H1 (cell line): ENCODE data around the gene LIPF. TPM values are rescaled to one million over a fixed set of nuclear protein-coding genes. Genes with fewer than 3 reads are reported as not detected.

Source experiments
- CTCF ChIA-PET: fragments of 300-600 bp; sonication (Branson Sonifier 250); formaldehyde crosslinking; loops from one replicate; lab custom pipeline; 2021; ENCODE audit not compliant: partially characterized antibody; lab: Charles Lee
- POLR2A ChIA-PET: fragments of 300-600 bp; sonication (Branson Sonifier 250); formaldehyde crosslinking; loops from one replicate; lab custom pipeline; 2021; ENCODE audit warnings: inconsistent platforms; ENCODE audit not compliant: partially characterized antibody; lab: Charles Lee
- DNase-seq, 2 experiments: peaks; one replicate each; pipeline versions ENCODE4 v3.0.0 to v3.0.0-alpha.2; 2010 to 2022; ENCODE audit warnings: low spot score in 2 of 2, low read depth in 1 of 2, mixed read lengths in 1 of 2
- FAIRE-seq: peaks from 2 replicates; lab custom pipeline; 2011; peaks lifted over from hg19 to GRCh38; lab: Jason Lieb, UNC
- H2AFZ ChIP-seq: 2 replicates; pipeline ENCODE4 v1.8.1; 2012; ENCODE audit warnings: low read length, inconsistent platforms
- H2AK5ac ChIP-seq: 2 replicates; pipeline ENCODE4 v1.6.1; 2013; ENCODE audit warnings: low read depth, low read length
- H2BK120ac ChIP-seq: replicated peaks from 2 replicates; pipeline ENCODE3; 2013; ENCODE audit warnings: low read depth, low read length, inconsistent platforms
- H2BK12ac ChIP-seq: 2 replicates; pipeline ENCODE4 v1.6.1; 2013; ENCODE audit warnings: low read depth, low read length
- H2BK15ac ChIP-seq: 2 replicates; pipeline ENCODE4 v1.6.1; 2013; ENCODE audit warnings: low read length
- H2BK20ac ChIP-seq: 2 replicates; pipeline ENCODE4 v1.6.1; 2013; ENCODE audit warnings: low read length
- H2BK5ac ChIP-seq: 2 replicates; pipeline ENCODE4 v1.6.1; 2013; ENCODE audit warnings: low read depth, low read length
- H3K14ac ChIP-seq: 2 replicates; pipeline ENCODE4 v1.6.1; 2013; ENCODE audit warnings: inconsistent platforms; ENCODE audit not compliant: insufficient read length
- H3K18ac ChIP-seq: 2 replicates; pipeline ENCODE4 v1.6.1; 2013; ENCODE audit warnings: low read length; ENCODE audit errors: extremely low read depth
- H3K23ac ChIP-seq: 2 replicates; pipeline ENCODE4 v1.6.1; 2013; ENCODE audit warnings: inconsistent platforms; ENCODE audit not compliant: insufficient read length
- H3K23me2 ChIP-seq: 2 replicates; pipeline ENCODE4 v1.6.1; 2013; ENCODE audit warnings: low read depth, low read length
- H3K27ac ChIP-seq: 2 replicates; pipeline ENCODE4 v1.6.1; 2011; ENCODE audit warnings: low read depth, low read length, inconsistent platforms
- H3K27me3 ChIP-seq, 4 experiments: replicated peaks in 1 of 4; 1 replicate in 1 of 4; 2 replicates in 3 of 4; pipeline versions ENCODE4 v1.6.1 to v1.8.1; 2011 to 2013; ENCODE audit warnings: low read length in 3 of 4, mild to moderate bottlenecking in 3 of 4, inconsistent platforms in 2 of 4, mixed read lengths in 2 of 4, moderate library complexity in 1 of 4; ENCODE audit not compliant: control insufficient read depth in 3 of 4, insufficient read depth in 3 of 4; ENCODE audit errors: extremely low read depth in 1 of 4
- H3K36me3 ChIP-seq, 4 experiments: 2 replicates each; pipeline versions ENCODE4 v1.6.1 to v1.8.1; 2011 to 2013; ENCODE audit warnings: mild to moderate bottlenecking in 4 of 4, low read length in 3 of 4, moderate library complexity in 2 of 4, control low read depth in 1 of 4, inconsistent platforms in 1 of 4; ENCODE audit not compliant: insufficient read depth in 4 of 4, control insufficient read depth in 2 of 4
- H3K4ac ChIP-seq: replicated peaks from 2 replicates; pipeline ENCODE3; 2013; ENCODE audit warnings: low read length, low read depth, mixed read lengths, inconsistent platforms; ENCODE audit not compliant: insufficient read length
- H3K4me1 ChIP-seq, 4 experiments: replicated peaks in 1 of 4; 1 replicate in 1 of 4; 2 replicates in 3 of 4; pipeline versions ENCODE4 v1.6.1 to v1.8.1; 2011 to 2013; ENCODE audit warnings: low read length in 3 of 4, inconsistent platforms in 2 of 4, mixed read lengths in 1 of 4; ENCODE audit not compliant: insufficient read depth in 4 of 4, control insufficient read depth in 3 of 4
- H3K4me2 ChIP-seq, 2 experiments: 2 replicates each; pipeline versions ENCODE4 v1.6.1 to v1.8.1; 2011 to 2013; ENCODE audit warnings: low read depth in 2 of 2, low read length in 2 of 2, control low read depth in 1 of 2, inconsistent platforms in 1 of 2, mild to moderate bottlenecking in 1 of 2; ENCODE audit not compliant: insufficient read depth in 1 of 2
- H3K4me3 ChIP-seq, 4 experiments: fragments of 200-600, 300-600 bp in 1 of 4; sonication (generic), shearing (Covaris generic), sonication (Bioruptor Twin) in 1 of 4; 2 replicates each; pipeline versions ENCODE4 v1.5.1 to v1.8.1; 2011 to 2016; ENCODE audit warnings: low read length in 4 of 4, low read depth in 3 of 4, control low read depth in 2 of 4, inconsistent platforms in 2 of 4, mild to moderate bottlenecking in 2 of 4, mixed read lengths in 1 of 4, moderate library complexity in 1 of 4; ENCODE audit not compliant: insufficient read depth in 2 of 4; ENCODE audit errors: extremely low read depth in 1 of 4
- H3K56ac ChIP-seq: replicated peaks from 2 replicates; pipeline ENCODE3; 2013; ENCODE audit warnings: low read depth, mild to moderate bottlenecking, mixed read lengths, low read length, inconsistent platforms; ENCODE audit not compliant: insufficient read length
- H3K79me1 ChIP-seq: 2 replicates; pipeline ENCODE4 v1.6.1; 2013; ENCODE audit warnings: low read depth, low read length, control low read depth
- H3K79me2 ChIP-seq, 2 experiments: 2 replicates each; pipeline versions ENCODE4 v1.6.1 to v1.8.1; 2012 to 2013; ENCODE audit warnings: low read length in 2 of 2, mild to moderate bottlenecking in 2 of 2, inconsistent platforms in 1 of 2; ENCODE audit not compliant: insufficient read depth in 2 of 2, control insufficient read depth in 1 of 2
- H3K9ac ChIP-seq, 4 experiments: replicated peaks in 1 of 4; 1 replicate in 1 of 4; 2 replicates in 3 of 4; pipeline versions ENCODE4 v1.6.1 to v1.8.1; 2011 to 2013; ENCODE audit warnings: low read depth in 3 of 4, low read length in 3 of 4, control low read depth in 2 of 4, mild to moderate bottlenecking in 2 of 4, moderate library complexity in 2 of 4, inconsistent platforms in 1 of 4; ENCODE audit errors: extremely low read depth in 1 of 4
- H3K9me3 ChIP-seq, 2 experiments: 2 replicates each; pipeline versions ENCODE4 v1.6.1 to v1.8.1; 2012 to 2013; ENCODE audit warnings: mild to moderate bottlenecking in 2 of 2, moderate library complexity in 2 of 2, control low read depth in 1 of 2, inconsistent platforms in 1 of 2, low read depth in 1 of 2, low read length in 1 of 2, mixed read lengths in 1 of 2; ENCODE audit not compliant: insufficient read depth in 2 of 2
- H4K20me1 ChIP-seq, 2 experiments: replicated peaks in 1 of 2; 2 replicates each; pipeline versions ENCODE3 to v1.8.1; 2011 to 2013; ENCODE audit warnings: inconsistent platforms in 2 of 2, low read length in 2 of 2, mild to moderate bottlenecking in 1 of 2; ENCODE audit not compliant: insufficient read depth in 2 of 2, control insufficient read depth in 1 of 2
- H4K5ac ChIP-seq: 2 replicates; pipeline ENCODE4 v1.6.1; 2013; ENCODE audit warnings: low read length, low read depth, mixed read lengths, inconsistent platforms; ENCODE audit not compliant: insufficient read length
- H4K8ac ChIP-seq: 2 replicates; pipeline ENCODE4 v1.8.0; 2013; ENCODE audit warnings: mild to moderate bottlenecking, moderate library complexity, low read length, inconsistent platforms; ENCODE audit not compliant: insufficient read depth; ENCODE audit errors: extremely low read depth
- H4K91ac ChIP-seq: replicated peaks from 2 replicates; pipeline ENCODE3; 2013; ENCODE audit warnings: low read length, mixed read lengths, inconsistent platforms; ENCODE audit not compliant: insufficient read length
- SAP30 ChIP-seq: fragments of 300-600 bp; sonication (generic); IDR thresholded peaks from 2 replicates; pipeline ENCODE4 v1.7.1; 2012; ENCODE audit warnings: low read length, moderate library complexity, mild to moderate bottlenecking, inconsistent platforms; ENCODE audit not compliant: insufficient read depth, insufficient replicate concordance
- WGBS, 2 experiments: shearing (Covaris generic) in 1 of 2; methylation state at CpG; one replicate each; pipeline versions ENCODE4 v1.1.6 to v1.1.7; 2013 to 2015; ENCODE audit warnings: low lambda C conversion rate in 2 of 2, mixed read lengths in 2 of 2, inconsistent platforms in 1 of 2, low coverage in 1 of 2, missing lambda C conversion rate in 1 of 2; ENCODE audit not compliant: insufficient replicate concordance in 2 of 2, insufficient coverage in 1 of 2, insufficient read length in 1 of 2; ENCODE audit errors: extremely low coverage in 1 of 2, missing lambda C conversion rate in 1 of 2; 5-methylcytosine and 5-hydroxymethylcytosine counted together
- polyA plus RNA-seq, 7 experiments: library from polyadenylated mRNA; depleted of rRNA in 3 of 7; stranded (reverse) in 5 of 7; unstranded in 2 of 7; fragments of >200 nt in 5 of 7; fragments of 200-250 nt in 2 of 7; gene quantifications; 1 replicate in 5 of 7; 2 replicates in 1 of 7; 4 replicates in 1 of 7; pipeline versions ENCODE4 v1.2.1 to v1.2.3, GENCODE V29; 2011 to 2013; ENCODE audit warnings: missing spikeins in 2 of 7, mixed read lengths in 2 of 7
- total RNA-seq: library from RNA; stranded (reverse); fragmentation: NEBNext Ultra II Directional; extraction: Animal tissue kit (Norgen Biotek cat#: 25700); gene quantifications from 2 replicates; pipeline ENCODE4 v1.2.1, GENCODE V29; 2021

LIPF gene
- total and polyA plus RNA-seq, 2 of the 8 experiments (the other 6 are each of a cell fraction or from before 2014, with no cell fraction given): not detected

DNA sequence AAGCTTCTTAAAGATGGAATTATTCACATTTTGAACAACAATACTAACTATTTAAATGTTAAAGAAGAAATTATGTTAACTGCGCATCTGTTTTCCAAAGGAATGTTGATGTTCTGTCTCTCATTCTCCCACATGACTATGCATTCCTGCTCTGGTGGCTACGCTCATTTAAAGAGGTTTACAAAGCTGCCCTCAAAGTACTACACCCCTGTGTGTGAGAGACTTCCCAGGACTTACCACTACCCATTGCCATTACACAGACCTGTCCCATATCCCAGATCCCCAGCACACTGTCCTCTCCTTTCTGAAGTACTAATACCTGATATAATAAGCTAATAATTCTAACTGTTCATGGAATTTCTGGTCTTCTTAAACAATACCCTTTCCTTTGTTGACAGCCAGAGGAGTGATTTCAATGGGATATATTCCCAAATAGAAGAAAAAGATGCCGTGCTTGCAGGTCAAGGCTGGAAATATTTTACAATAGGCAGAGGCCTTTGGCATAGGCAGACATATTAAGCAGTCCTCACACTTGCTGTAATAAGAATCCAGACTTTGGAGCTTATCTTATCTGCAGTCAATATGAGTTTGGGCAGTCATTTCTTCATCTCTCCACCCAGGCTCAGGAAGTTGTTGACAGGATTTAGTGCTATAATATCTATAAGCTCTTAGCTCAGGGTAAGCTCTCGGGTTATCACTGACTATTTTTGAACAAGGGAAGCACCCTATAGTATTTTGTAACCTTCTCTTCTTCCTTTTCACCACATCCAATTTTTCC lies 12.2 kb downstream of the LIPF start:
- no peak for DNase-seq

More for the DNA sequence above, 12.2 kb downstream of the LIPF start:
- H3K9ac ChIP-seq: no peak overlapping the region
- H3K4me1 ChIP-seq: no peaks in the 10 kb centered on the region; a peak in 1 of 7 replicates
- no peak overlapping the region for H3K4ac ChIP-seq
- no peak overlapping the region for H2BK20ac ChIP-seq
- no peak overlapping the region; the same call in 1 of the 2 replicates for H2AFZ ChIP-seq
- H4K91ac ChIP-seq: no peak overlapping the region
- no peak overlapping the region for H3K56ac ChIP-seq
- no peak for FAIRE-seq
- no peak overlapping the region for H4K8ac ChIP-seq
- H2BK15ac ChIP-seq: no peak overlapping the region
- H2BK5ac ChIP-seq: no peak overlapping the region
- no peak overlapping the region for H3K14ac ChIP-seq
- H3K18ac ChIP-seq: no peak overlapping the region
- H4K5ac ChIP-seq: no peak overlapping the region
- H3K23ac ChIP-seq: no peak overlapping the region
- no peak overlapping the region for H3K4me3 ChIP-seq
- H3K9me3 ChIP-seq: no peaks in the 10 kb centered on the region
- H3K36me3 ChIP-seq: no peaks in the 10 kb centered on the region
- no peak overlapping the region for H2BK12ac ChIP-seq
- H3K27me3 ChIP-seq: no peaks in the 10 kb centered on the region
- H3K4me2 ChIP-seq: no peak overlapping the region
- POLR2A ChIA-PET: no interaction called here
- H3K23me2 ChIP-seq: no peaks in the 10 kb centered on the region; the same call in 1 of the 2 replicates
- 70% methylated on average over 4 of the region's 4 CpGs; no CpG with 5 or more reads in 1 of the 2 experiments for WGBS, 2 experiments
- H4K20me1 ChIP-seq: no peaks in the 10 kb centered on the region
- H2BK120ac ChIP-seq: no peak overlapping the region
- H3K79me1 ChIP-seq: no peaks in the 10 kb centered on the region
- H3K79me2 ChIP-seq: no peaks in the 10 kb centered on the region
- CTCF ChIA-PET: interaction anchor here (0.6 to 2.8 kb wide), 7 partner anchors 9 to 217 kb away, joined by 3 to 23 read pairs (median 3); no protein-coding TSS in a partner anchor
- TF ChIP-seq SAP30: no peak
- H2AK5ac ChIP-seq: no peak overlapping the region
- no peak overlapping the region for H3K27ac ChIP-seq
